H1 (cell line): ENCODE data around the gene ARID4B. TPM values are rescaled to one million over a fixed set of nuclear protein-coding genes. Genes with fewer than 3 reads are reported as not detected.

Source experiments
- BCL11A ChIP-seq, 2 experiments: IDR thresholded peaks; one replicate each; pipeline ENCODE4 v1.6.1; 2011; ENCODE audit warnings: low read depth in 2 of 2, low read length in 2 of 2, mild to moderate bottlenecking in 2 of 2
- CHD7 ChIP-seq: fragments of 300-600 bp; sonication (generic); IDR thresholded peaks from 2 replicates; pipeline ENCODE4 v1.7.1; 2012; ENCODE audit warnings: low read length, moderate library complexity, mild to moderate bottlenecking, inconsistent platforms; ENCODE audit not compliant: insufficient replicate concordance
- CTBP2 ChIP-seq: IDR thresholded peaks from 2 replicates; pipeline ENCODE4 v1.7.0; 2011; ENCODE audit warnings: borderline replicate concordance, mild to moderate bottlenecking, moderate library complexity, mixed read lengths, low read length; ENCODE audit not compliant: insufficient read depth, insufficient read length
- EGR1 ChIP-seq: IDR thresholded peaks from 2 replicates; pipeline ENCODE4 v1.6.1; 2011; ENCODE audit warnings: low read depth, low read length, borderline replicate concordance
- POLR2A ChIP-seq, 2 experiments: IDR thresholded peaks; 1 replicate in 1 of 2; 2 replicates in 1 of 2; pipeline ENCODE4 v1.6.1; 2011; ENCODE audit warnings: low read depth in 2 of 2, low read length in 2 of 2, mild to moderate bottlenecking in 2 of 2; ENCODE audit errors: control extremely low read depth in 1 of 2
- POU5F1 ChIP-seq: IDR thresholded peaks from 2 replicates; pipeline ENCODE4 v1.6.1; 2011; ENCODE audit warnings: low read depth, mild to moderate bottlenecking, low read length, moderate library complexity
- RAD21 ChIP-seq, 2 experiments: IDR thresholded peaks in 1 of 2; conservative IDR thresholded peaks in 1 of 2; 2 replicates each; pipeline ENCODE4 v1.6.1; 2011; ENCODE audit warnings: low read depth in 2 of 2, low read length in 2 of 2, improper control_type of control experiment in 1 of 2, inconsistent platforms in 1 of 2, mild to moderate bottlenecking in 1 of 2, moderate library complexity in 1 of 2
- SP1 ChIP-seq: IDR thresholded peaks from 2 replicates; pipeline ENCODE4 v1.6.1; 2011; ENCODE audit warnings: low read depth, low read length
- TAF1 ChIP-seq: IDR thresholded peaks from 2 replicates; pipeline ENCODE4 v1.6.1; 2011; ENCODE audit warnings: mild to moderate bottlenecking, low read depth, low read length
- polyA plus RNA-seq, 7 experiments: library from polyadenylated mRNA; depleted of rRNA in 3 of 7; stranded (reverse) in 5 of 7; unstranded in 2 of 7; fragments of >200 nt in 5 of 7; fragments of 200-250 nt in 2 of 7; gene quantifications; 1 replicate in 5 of 7; 2 replicates in 1 of 7; 4 replicates in 1 of 7; pipeline versions ENCODE4 v1.2.1 to v1.2.3, GENCODE V29; 2011 to 2013; ENCODE audit warnings: missing spikeins in 2 of 7, mixed read lengths in 2 of 7
- total RNA-seq: library from RNA; stranded (reverse); fragmentation: NEBNext Ultra II Directional; extraction: Animal tissue kit (Norgen Biotek cat#: 25700); gene quantifications from 2 replicates; pipeline ENCODE4 v1.2.1, GENCODE V29; 2021

Gene ARID4B
- total and polyA plus RNA-seq, 2 of the 8 experiments (the other 6 are each of a cell fraction or from before 2014, with no cell fraction given): 5.1 to 28.8 TPM

- TF ChIP-seq CHD7 (no peak), TAF1 (no peak), BCL11A (IDR thresholded peaks at IDR 0.05; ENCODE audit: low read depth in 2 of 2, low read length in 2 of 2) (no peak), CTBP2 (no peak), POLR2A (IDR thresholded peaks at IDR 0.05; ENCODE audit: control extremely low read depth in 1 of 2, low read depth in 2 of 2, low read length in 2 of 2) (no peak), RAD21 (IDR thresholded peaks at IDR 0.05 in 1 of 2, conservative IDR thresholded peaks at IDR 0.05 in 1 of 2; ENCODE audit: low read depth in 2 of 2, low read length in 2 of 2) (no peak), POU5F1 (no peak), SP1 (no peak), EGR1 (no peak)
These were observed 32.1 kb downstream of the ARID4B start (continued) for GRCh38 chr1:235295902-235296350.
